Adrenal gland (tissue), 12 donors: Measurements from ENCODE around the gene CLUH. TPM values are rescaled to one million over a fixed set of nuclear protein-coding genes. Genes with fewer than 3 reads are reported as not detected.
A peak's percentile ranks its signal among the peaks of the same experiment; 100 is the strongest.

ENCODE experiments used
- DNase-seq, 7 donors: peaks; one replicate each; pipeline ENCODE4 v3.0.0-alpha.2; 2019 to 2020
- H3K27ac ChIP-seq, 5 donors: fragments of 200-600 bp; sonication (generic) in 4 of 5; 1 replicate in 3 of 5; 2 replicates in 2 of 5; pipeline versions ENCODE4 v1.5.1 to v1.8.0; 2016 to 2020; ENCODE audit warnings: mild to moderate bottlenecking in 1 of 5
- H3K27me3 ChIP-seq: fragments of 200-600 bp; 2 replicates; pipeline ENCODE4 v1.8.0; 2021
- H3K36me3 ChIP-seq, 2 donors: fragments of 200-600 bp; replicated peaks in 1 of 2; 1 replicate in 1 of 2; 2 replicates in 1 of 2; pipeline versions ENCODE4 v1.5.1 to v1.8.0; 2018 to 2022
- H3K4me1 ChIP-seq, 2 donors: fragments of 200-600 bp; replicated peaks in 1 of 2; 1 replicate in 1 of 2; 2 replicates in 1 of 2; pipeline versions ENCODE4 v1.5.1 to v1.8.0; 2018 to 2021
- H3K4me3 ChIP-seq, 4 donors: fragments of 200-600 bp; sonication (generic) in 3 of 4; one replicate each; pipeline ENCODE4 v1.5.1; 2016 to 2018
- H3K9me3 ChIP-seq, 3 donors: fragments of 200-600 bp; sonication (generic) in 1 of 3; replicated peaks in 1 of 3; 1 replicate in 2 of 3; 2 replicates in 1 of 3; pipeline versions ENCODE4 v1.5.1 to v1.8.0; 2016 to 2021
- POLR2A ChIP-seq, 2 donors: fragments of 450-650 bp; IDR thresholded peaks; one replicate each; pipeline ENCODE4 v1.6.1; 2017; ENCODE audit warnings: antibody characterized with exemption in 2 of 2, mild to moderate bottlenecking in 2 of 2, moderate library complexity in 1 of 2
- WGBS, 4 donors: extraction: QIAGEN DNeasy Blood & Tissue Kit in 2 of 4; methylation state at CpG; one replicate each; pipeline versions ENCODE4 v1.1.5 to v1.1.7; 2013 to 2017; 5-methylcytosine and 5-hydroxymethylcytosine counted together
- intact Hi-C, 2 donors: fragments of 100-400 bp; cut with DNase I; formaldehyde crosslinking; loops; one replicate each; pipeline versions ENCODE4 v1.14.1 to v1.15.0; 2022 to 2023
- polyA plus RNA-seq, 3 donors: library from polyadenylated mRNA; stranded (reverse); fragments of 200-250 nt in 2 of 3; fragments of 350-450 nt in 1 of 3; fragmentation: Illumina TruSeq in 1 of 3; extraction: RNeasy Lipid Tissue Mini Kit (QIAGEN cat#74804) in 1 of 3; gene quantifications; one replicate each; pipeline ENCODE4 v1.2.3, GENCODE V29; 2013 to 2014
- total RNA-seq, 9 donors: library from RNA; depleted of rRNA in 4 of 9; stranded (reverse); fragments of >200 nt in 4 of 9; fragments of 120-200 nt in 1 of 9; fragmentation: NEBNext Ultra II Directional in 1 of 9; extraction: Animal tissue kit (Norgen Biotek cat#: 25700) in 1 of 9; gene quantifications; one replicate each; pipeline versions ENCODE4 v1.1.0 to v1.2.4, GENCODE V29; 2013 to 2023
- TF ChIP-seq, protein P1 (sequence below), 6 experiments: fragments of 450-650 bp in 4 of 6; fragments of 200-600 bp in 2 of 6; sonication (generic) in 1 of 6; IDR thresholded peaks; 1 replicate in 5 of 6; 2 replicates in 1 of 6; pipeline versions ENCODE4 v1.5.1 to v1.8.0; 2016 to 2021; ENCODE audit warnings: antibody characterized with exemption in 6 of 6, mild to moderate bottlenecking in 2 of 6, moderate library complexity in 1 of 6
- donor health status: healthy with polysubstance abuse.
- donor health status: Bipolar disorder and iron deficiency.
- donor health status: DM: yes; HTN: yes; CAD: no.
- donor health status: DM: no; HTN: no; CAD: no.
- donor health status: DM: no; HTN: no; CAD: no.
- donor health status: DM: yes; HTN: yes; CAD: no.

CLUH gene
- total and polyA plus RNA-seq, 12 donors: 28.0 to 191 (median 121) TPM

DNA sequence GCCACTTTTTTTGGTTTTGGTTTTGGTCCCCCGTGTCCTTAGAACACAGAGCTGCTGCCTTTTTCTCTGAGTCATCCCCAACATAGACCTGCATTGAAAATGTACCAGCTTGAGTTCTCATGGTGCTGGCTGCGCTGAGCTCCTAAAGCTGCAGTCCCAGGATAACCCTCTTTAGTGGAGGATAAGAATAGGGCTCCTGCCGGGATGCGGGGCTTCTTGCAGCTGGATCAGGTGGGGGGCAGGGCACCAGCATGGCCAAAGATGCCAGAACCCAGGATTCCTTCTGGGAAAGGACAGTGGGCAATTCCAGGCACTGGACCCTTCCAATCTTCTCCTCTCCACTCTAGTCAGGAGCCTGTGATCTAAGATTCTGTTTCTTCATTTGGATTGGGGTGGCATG, 8.3 kb upstream of the CLUH start:
- no peak for DNase-seq
- intact Hi-C loops: no loop called here
- no peaks in the 10 kb centered on the region for H3K4me1 ChIP-seq
- H3K9me3 ChIP-seq: no peaks in the 10 kb centered on the region
- no peak overlapping the region for H3K27ac ChIP-seq
- H3K27me3 ChIP-seq: peaks cover 7% of the 10 kb centered on the region
- H3K36me3 ChIP-seq: no peaks in the 10 kb centered on the region
- H3K4me3 ChIP-seq: no peak overlapping the region
- 43 to 76% (median 75%) methylated on average over 3 to 4 of the region's 4 CpGs for WGBS, 4 donors
- no peak for TF ChIP-seq POLR2A (IDR thresholded peaks at IDR 0.05)
- TF ChIP-seq, protein P1, sequence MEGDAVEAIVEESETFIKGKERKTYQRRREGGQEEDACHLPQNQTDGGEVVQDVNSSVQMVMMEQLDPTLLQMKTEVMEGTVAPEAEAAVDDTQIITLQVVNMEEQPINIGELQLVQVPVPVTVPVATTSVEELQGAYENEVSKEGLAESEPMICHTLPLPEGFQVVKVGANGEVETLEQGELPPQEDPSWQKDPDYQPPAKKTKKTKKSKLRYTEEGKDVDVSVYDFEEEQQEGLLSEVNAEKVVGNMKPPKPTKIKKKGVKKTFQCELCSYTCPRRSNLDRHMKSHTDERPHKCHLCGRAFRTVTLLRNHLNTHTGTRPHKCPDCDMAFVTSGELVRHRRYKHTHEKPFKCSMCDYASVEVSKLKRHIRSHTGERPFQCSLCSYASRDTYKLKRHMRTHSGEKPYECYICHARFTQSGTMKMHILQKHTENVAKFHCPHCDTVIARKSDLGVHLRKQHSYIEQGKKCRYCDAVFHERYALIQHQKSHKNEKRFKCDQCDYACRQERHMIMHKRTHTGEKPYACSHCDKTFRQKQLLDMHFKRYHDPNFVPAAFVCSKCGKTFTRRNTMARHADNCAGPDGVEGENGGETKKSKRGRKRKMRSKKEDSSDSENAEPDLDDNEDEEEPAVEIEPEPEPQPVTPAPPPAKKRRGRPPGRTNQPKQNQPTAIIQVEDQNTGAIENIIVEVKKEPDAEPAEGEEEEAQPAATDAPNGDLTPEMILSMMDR (IDR thresholded peaks at IDR 0.05): no peak

DNA sequence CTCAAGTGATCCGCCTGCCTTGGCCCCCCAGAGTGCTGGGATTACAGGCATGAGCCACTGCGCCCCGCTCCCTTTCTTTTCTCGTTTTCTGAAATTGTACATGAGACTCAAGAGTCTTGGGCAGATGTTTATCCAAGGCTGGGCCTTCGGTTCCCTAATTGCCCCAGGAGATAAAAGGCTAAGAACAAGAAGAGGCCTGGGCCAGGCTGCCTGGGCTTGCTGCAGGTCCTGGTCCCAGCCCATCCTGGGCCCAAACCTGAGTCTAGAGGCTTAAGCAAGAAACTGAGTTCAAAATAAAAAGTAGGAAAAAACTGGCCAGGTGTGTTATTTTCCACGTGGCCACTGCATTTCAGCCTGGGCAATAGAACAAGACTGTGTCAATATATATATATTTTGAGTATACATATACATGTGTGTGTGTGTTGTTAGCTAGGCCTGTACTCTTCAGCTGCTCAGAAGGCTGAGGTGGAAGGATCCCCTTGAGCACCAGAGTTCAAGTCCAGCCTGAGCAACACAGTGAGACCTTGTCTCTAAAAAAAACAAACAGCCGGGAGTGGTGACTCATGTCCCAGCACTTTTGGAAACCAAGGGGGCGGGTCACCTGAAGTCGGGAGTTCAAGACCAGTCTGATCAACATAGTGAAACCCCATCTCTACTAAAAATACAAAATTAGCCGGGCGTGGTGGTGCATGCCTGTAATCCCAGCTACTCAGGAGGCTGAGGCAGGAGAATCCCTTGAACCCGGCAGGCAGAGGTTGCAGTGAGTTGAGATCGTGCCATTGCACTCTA, 6.8 kb upstream of the CLUH start:
- intact Hi-C loops: no loop called here
- H3K27ac ChIP-seq: no peak overlapping the region
- H3K27me3 ChIP-seq: no peaks in the 10 kb centered on the region
- H3K4me1 ChIP-seq: no peaks in the 10 kb centered on the region
- H3K4me3 ChIP-seq: no peak overlapping the region
- H3K36me3 ChIP-seq: no peaks in the 10 kb centered on the region
- WGBS, 4 donors: 77 to 81% (median 79%) methylated on average over 13 of the region's 13 CpGs
- no peak for DNase-seq
- TF ChIP-seq, protein P1 (IDR thresholded peaks at IDR 0.05): no peak
- TF ChIP-seq POLR2A (IDR thresholded peaks at IDR 0.05): no peak
- no peaks in the 10 kb centered on the region for H3K9me3 ChIP-seq

DNA sequence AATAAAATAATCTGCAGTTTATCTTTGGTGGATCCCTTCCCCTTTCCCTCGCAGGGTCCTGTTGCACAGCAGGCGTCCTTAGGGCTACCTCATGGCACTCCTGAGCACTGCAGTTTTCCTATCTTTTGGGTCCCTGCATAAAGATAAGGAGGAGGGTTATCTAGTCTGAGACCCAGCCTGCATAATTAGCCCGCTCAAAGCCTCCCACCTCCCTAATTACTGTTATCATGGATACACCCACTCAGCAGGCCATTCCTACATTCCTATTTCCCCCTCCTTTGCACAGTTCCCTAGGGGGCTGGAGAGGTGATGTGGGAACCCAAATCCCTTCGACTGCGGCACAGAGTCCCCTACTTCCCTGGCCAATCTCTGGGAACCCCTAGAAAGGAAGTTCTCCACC, 5.1 kb upstream of the CLUH start:
- intact Hi-C loops: no loop called here
- H3K4me3 ChIP-seq: no peak overlapping the region
- no peak overlapping the region for H3K27ac ChIP-seq
- no peaks in the 10 kb centered on the region for H3K27me3 ChIP-seq
- no peak for TF ChIP-seq POLR2A (IDR thresholded peaks at IDR 0.05)
- TF ChIP-seq, protein P1 (IDR thresholded peaks at IDR 0.05): no peak
- H3K9me3 ChIP-seq: no peaks in the 10 kb centered on the region
- WGBS, 4 donors: 83 to 89% (median 86%) methylated on average over 3 to 5 of the region's 5 CpGs
- no peaks in the 10 kb centered on the region for H3K36me3 ChIP-seq
- DNase-seq: no peak
- H3K4me1 ChIP-seq: peaks cover 7 to 8% of the 10 kb centered on the region in 2 donors

DNA sequence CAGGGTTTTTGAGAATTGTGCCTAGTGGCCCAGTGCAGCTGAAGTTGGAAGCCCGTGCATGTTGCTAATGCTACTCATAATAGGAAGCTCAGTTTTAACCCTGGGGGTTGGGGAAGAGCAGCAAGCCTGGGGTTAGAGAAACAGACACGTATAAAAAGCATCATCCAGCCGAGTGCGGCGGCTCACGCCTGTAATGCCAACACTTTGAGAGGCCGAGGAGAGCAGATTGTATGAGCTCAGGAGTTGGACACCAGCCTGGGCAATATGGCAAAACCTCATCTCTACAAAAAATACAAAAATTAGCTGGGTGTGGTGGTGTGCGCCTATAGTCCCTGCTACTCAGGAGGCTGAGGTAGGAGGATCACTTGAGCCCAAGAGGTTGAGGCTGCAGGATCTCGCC, 2.3 kb upstream of the CLUH start:
- 89 to 93% (median 92%) methylated on average over 9 of the region's 9 CpGs for whole genome bisulfite sequencing, 4 donors
- DNase-seq: peak in 1 of 7 donors; percentile 26

More for the DNA sequence above, 2.3 kb upstream of the CLUH start:
- H3K27ac ChIP-seq: no peak overlapping the region
- no peaks in the 10 kb centered on the region for H3K9me3 ChIP-seq
- intact Hi-C loops: no loop called here
- TF ChIP-seq, protein P1 (IDR thresholded peaks at IDR 0.05): no peak
- no peak for TF ChIP-seq POLR2A (IDR thresholded peaks at IDR 0.05)
- H3K4me1 ChIP-seq: peaks cover 26 to 30% of the 10 kb centered on the region in 2 donors
- no peaks in the 10 kb centered on the region for H3K27me3 ChIP-seq
- H3K36me3 ChIP-seq: no peaks in the 10 kb centered on the region
- H3K4me3 ChIP-seq: no peak overlapping the region
